Ramos (cell line): ENCODE data around the gene ADH1C.
"Not testable (repeated sequence)": the region's sequence is repeated elsewhere in the genome, so short reads cannot be mapped to it uniquely, and the experiment has no call there.

Source experiments
- in situ Hi-C: fragments of 300-500 bp; cut with MboI; formaldehyde crosslinking; loops from one replicate; pipeline ENCODE4 v1.14.3; 2022; ENCODE audit warnings: low sequenced_read_pairs; ENCODE audit not compliant: unreplicated experiment

Gene ADH1C

GRCh38 chr4:99359480-99360204 is 7.1 kb upstream of the ADH1C start:
- in situ Hi-C loops: no loop called here

GRCh38 chr4:99357948-99358347 is 5.4 kb upstream of the ADH1C start:
- in situ Hi-C loops: no loop called here

GRCh38 chr4:99356992-99357391 is 4.4 kb upstream of the ADH1C start:
- in situ Hi-C loops: no loop called here

- in situ Hi-C loops: not testable (repeated sequence)
Measured at GRCh38 chr4:99356149-99356548, 3.6 kb upstream of the ADH1C start.

- in situ Hi-C loops: no loop called here
Measured at GRCh38 chr4:99351487-99351886, 1.1 kb downstream of the ADH1C start.

- in situ Hi-C loops: no loop called here
Measured at GRCh38 chr4:99349338-99349737, 3.2 kb downstream of the ADH1C start.

- in situ Hi-C loops: not testable (repeated sequence)
Measured at GRCh38 chr4:99342624-99343023, 9.9 kb downstream of the ADH1C start.

GRCh38 chr4:99341426-99341825 is 11.1 kb downstream of the ADH1C start:
- in situ Hi-C loops: no loop called here

GRCh38 chr4:99339172-99339571 is 13.4 kb downstream of the ADH1C start:
- in situ Hi-C loops: no loop called here

- in situ Hi-C loops: no loop called here
Measured at GRCh38 chr4:99336553-99336952, 16.0 kb downstream of the ADH1C start.

- in situ Hi-C loops: no loop called here
Measured at GRCh38 chr4:99334880-99335279, 17.7 kb downstream of the ADH1C start.

- in situ Hi-C loops: no loop called here
Measured at GRCh38 chr4:99330648-99331047, 21.9 kb downstream of the ADH1C start.

- in situ Hi-C loops: no loop called here
Measured at GRCh38 chr4:99329876-99330275, 22.7 kb downstream of the ADH1C start.

GRCh38 chr4:99324979-99325378 is 27.6 kb downstream of the ADH1C start:
- in situ Hi-C loops: no loop called here

- in situ Hi-C loops: no loop called here
Measured at GRCh38 chr4:99324361-99324760, 28.2 kb downstream of the ADH1C start.

- in situ Hi-C loops: no loop called here
Measured at GRCh38 chr4:99323756-99324155, 28.8 kb downstream of the ADH1C start.

GRCh38 chr4:99321241-99322191 is 31.0 kb downstream of the ADH1C start, which contains the start of gene ADH1B:
ADH1B (minus strand) TSS chr4:99321401; CDS start chr4:99321331, 70 bp downstream.
- in situ Hi-C loops: no loop called here

GRCh38 chr4:99317811-99318210 is 34.7 kb downstream of the ADH1C start:
- in situ Hi-C loops: not testable (repeated sequence)

GRCh38 chr4:99317354-99317753 is 35.2 kb downstream of the ADH1C start:
- in situ Hi-C loops: no loop called here

GRCh38 chr4:99315839-99316238 is 36.7 kb downstream of the ADH1C start:
- in situ Hi-C loops: no loop called here

- in situ Hi-C loops: no loop called here
Measured at GRCh38 chr4:99314211-99314610, 38.3 kb downstream of the ADH1C start.
